Cerebellar cortex (tissue), 1 donor: Measurements from ENCODE around the gene WAPL.

Experiments
- DNase-seq: peaks from one replicate; pipeline ENCODE4 v3.0.0-alpha.2; 2015; ENCODE audit warnings: low spot score

Gene WAPL

GRCh38 chr10:86411852-86412560 is 109.6 kb downstream of the WAPL start:
- DNase-seq = no peak

GRCh38 chr10:86411281-86411841 is 110.2 kb downstream of the WAPL start:
- DNase-seq = no peak

GRCh38 chr10:86410542-86411124 is 111.0 kb downstream of the WAPL start:
- DNase-seq = no peak

GRCh38 chr10:86409183-86409582 is 112.4 kb downstream of the WAPL start:
- no peak for DNase-seq

- no peak for DNase-seq
Measured at GRCh38 chr10:86403183-86403797, 118.3 kb downstream of the WAPL start.

- peak; percentile 47 for DNase-seq
Measured at GRCh38 chr10:86402283-86402941, 119.2 kb downstream of the WAPL start.

GRCh38 chr10:86401588-86402282 is 119.9 kb downstream of the WAPL start:
- no peak for DNase-seq

- peak; percentile 21 for DNase-seq
Measured at GRCh38 chr10:86400705-86401587, 120.6 kb downstream of the WAPL start.

GRCh38 chr10:86399879-86400704 is 121.5 kb downstream of the WAPL start:
- peak; percentile 92 for DNase-seq

- no peak for DNase-seq
Measured at GRCh38 chr10:86399514-86399878, 122.1 kb downstream of the WAPL start.

- DNase-seq = no peak
Measured at GRCh38 chr10:86397120-86397519, 124.5 kb downstream of the WAPL start.

GRCh38 chr10:86393862-86394455 is 127.6 kb downstream of the WAPL start:
- DNase-seq = no peak

- DNase-seq = no peak
Measured at GRCh38 chr10:86393362-86393761, 128.2 kb downstream of the WAPL start.

GRCh38 chr10:86392723-86393094 is 128.9 kb downstream of the WAPL start:
- no peak for DNase-seq

GRCh38 chr10:86391986-86392722 is 129.4 kb downstream of the WAPL start:
- DNase-seq = no peak

GRCh38 chr10:86391236-86391840 is 130.3 kb downstream of the WAPL start:
- no peak for DNase-seq

- DNase-seq = no peak
Measured at GRCh38 chr10:86390337-86391120, 131.1 kb downstream of the WAPL start.
